Measurements from ENCODE around the gene WDR77. TPM values are rescaled to one million over a fixed set of nuclear protein-coding genes. Genes with fewer than 3 reads are reported as not detected.

Gene WDR77
- total and polyA plus RNA-seq, 2 of the 13 experiments (the other 11 are each of a cell fraction or from before 2014, with no cell fraction given): 90.6 to 108 TPM

DNA sequence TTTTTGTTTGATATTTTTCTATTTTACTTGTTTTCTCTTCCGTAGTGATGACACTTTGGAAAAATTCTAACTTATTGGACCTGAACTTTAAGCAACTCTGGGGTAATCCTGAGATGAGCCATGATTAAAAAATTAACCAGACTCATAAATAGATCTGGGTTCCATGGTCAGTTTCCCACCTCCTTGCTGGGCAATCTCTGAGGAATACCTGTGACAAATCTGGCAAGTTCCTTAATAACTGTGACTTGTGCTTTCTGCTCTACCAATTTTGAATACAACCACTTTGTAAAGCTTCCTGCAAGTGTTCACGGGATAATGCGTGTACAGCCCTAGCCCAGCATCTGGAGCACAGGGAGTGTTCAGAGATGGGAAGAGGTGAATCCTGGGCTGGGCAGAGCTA lies 24.8 kb downstream of the WDR77 start:
- POLR2A ChIA-PET: no interaction called here
- H3K4me1 ChIP-seq (ENCODE audit: insufficient read depth, low read length): peaks cover 55% of the 10 kb centered on the region
- FAIRE-seq (no peak), DNase-seq (ENCODE audit: low spot score) (no peak), ATAC-seq (no peak)
- H3K27ac ChIP-seq (ENCODE audit: extremely low read length, insufficient read depth, low read length): no peak overlapping the region
- no peaks in the 10 kb centered on the region for H3K79me2 ChIP-seq (ENCODE audit: insufficient read depth, low read length)
- TF ChIP-seq FIP1L1 (IDR thresholded peaks at IDR 0.05; ENCODE audit: borderline replicate concordance, insufficient read depth, low read depth, low read length) (no peak), FOSL1 (CRISPR knock-in tag; IDR thresholded peaks at IDR 0.05; ENCODE audit: borderline replicate concordance) (no peak), ZNF251 (CRISPR knock-in tag; IDR thresholded peaks at IDR 0.05) (no peak), HNF4A (CRISPR knock-in tag; IDR thresholded peaks at IDR 0.05) (no peak), SATB2 (CRISPR knock-in tag; IDR thresholded peaks at IDR 0.05) (no peak), CBFB (CRISPR knock-in tag; IDR thresholded peaks at IDR 0.05) (no peak)
- CTCF ChIA-PET (ENCODE audit: low intra/inter-chr PET ratio, low total read pairs): no interaction called here
- H3K27me3 ChIP-seq (ENCODE audit: control insufficient read depth in 1 of 2, insufficient read depth in 2 of 2, low read length in 2 of 2): no peaks in the 10 kb centered on the region
- H3K36me3 ChIP-seq (replicated peaks in 1 of 2; ENCODE audit: control insufficient read depth in 1 of 2, insufficient read depth in 2 of 2, low read length in 2 of 2): no peaks in the 10 kb centered on the region
- H3K9me3 ChIP-seq (ENCODE audit: low read length): no peaks in the 10 kb centered on the region
- BruUV-seq (replicated peaks): no TSS peak
- H4K20me1 ChIP-seq (ENCODE audit: insufficient read depth, low read length): no peaks in the 10 kb centered on the region
- in situ Hi-C loops (cut with HindIII; ENCODE audit: extremely low pct_ligation_motif_present, low pct_unique_long_range_greater_than_20kb) (no loop called here), intact Hi-C loops (cut with micrococcal nuclease; ENCODE audit: unreplicated experiment) (no loop called here)
- H3K4me2 ChIP-seq (ENCODE audit: low read depth, low read length): no peak overlapping the region
- WGBS (ENCODE audit: low lambda C conversion rate): 84% methylated on average over 3 of the region's 3 CpGs
- H3K9ac ChIP-seq (ENCODE audit: insufficient read depth, low read depth, low read length): no peak overlapping the region
- no peak overlapping the region for H2AFZ ChIP-seq (ENCODE audit: low read length)
- H3K4me3 ChIP-seq (replicated peaks in 1 of 3; ENCODE audit: insufficient read depth in 1 of 3, low read depth in 2 of 3, low read length in 3 of 3): no peak overlapping the region

DNA sequence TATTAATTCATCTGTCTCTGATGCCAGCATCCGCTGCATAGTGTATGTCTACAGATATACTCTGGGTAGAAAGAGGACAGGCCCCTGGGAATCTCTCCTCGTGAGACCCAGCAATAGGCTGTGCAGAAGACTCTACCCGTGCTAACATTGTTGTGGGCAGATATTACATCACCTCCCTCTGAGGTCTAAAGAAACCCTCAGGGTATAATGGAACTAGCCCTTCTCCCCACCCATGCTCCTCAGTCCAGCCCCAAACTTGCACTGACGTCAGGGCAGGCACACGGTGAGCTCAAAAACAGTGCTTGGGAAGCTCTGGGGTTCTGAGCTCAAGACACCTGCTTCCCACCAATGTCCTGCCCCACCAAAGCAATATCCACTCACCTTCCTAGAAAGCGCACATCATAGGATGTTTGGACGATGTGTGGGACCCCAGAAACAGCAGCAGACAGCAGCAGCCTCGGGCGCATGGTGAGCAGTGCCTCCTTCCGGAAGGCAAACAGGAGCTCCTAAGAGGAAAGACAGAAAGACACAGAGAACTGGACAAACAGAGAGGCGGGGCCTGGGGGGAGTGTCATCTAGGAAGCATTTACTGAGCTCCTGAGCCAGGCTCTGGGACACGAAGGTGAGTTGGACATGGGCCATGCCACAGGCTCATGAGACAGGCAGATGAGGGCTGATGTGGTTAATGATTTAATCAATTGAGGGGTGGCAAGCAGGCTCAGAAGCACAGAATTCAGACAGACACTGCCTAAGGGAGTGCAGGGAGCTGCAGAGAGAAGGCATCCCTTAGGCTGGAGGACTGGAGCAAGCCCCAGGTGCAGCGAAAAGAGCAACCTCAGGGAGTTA lies 26.3 kb downstream of the WDR77 start:
- Histone ChIP-seq H3K36me3 (replicated peaks in 1 of 2; ENCODE audit: control insufficient read depth in 1 of 2, insufficient read depth in 2 of 2, low read length in 2 of 2) (no peaks in the 10 kb centered on the region), H3K9me3 (ENCODE audit: low read length) (no peaks in the 10 kb centered on the region), H2AFZ (ENCODE audit: low read length) (no peak overlapping the region), H3K27ac (ENCODE audit: extremely low read length, insufficient read depth, low read length) (no peak overlapping the region), H3K9ac (ENCODE audit: insufficient read depth, low read depth, low read length) (peak overlapping the region; percentile 17; the same call in 1 of the 2 replicates), H3K4me2 (ENCODE audit: low read depth, low read length) (peak overlapping the region; percentile 79), H3K4me3 (replicated peaks in 1 of 3; ENCODE audit: insufficient read depth in 1 of 3, low read depth in 2 of 3, low read length in 3 of 3) (peak overlapping the region in 2 of 3 experiments; percentile 38 to 47; a peak in 2 of 6 replicates), H3K4me1 (ENCODE audit: insufficient read depth, low read length) (peaks cover 70% of the 10 kb centered on the region), H3K27me3 (ENCODE audit: control insufficient read depth in 1 of 2, insufficient read depth in 2 of 2, low read length in 2 of 2) (no peaks in the 10 kb centered on the region), H4K20me1 (ENCODE audit: insufficient read depth, low read length) (no peaks in the 10 kb centered on the region), H3K79me2 (ENCODE audit: insufficient read depth, low read length) (no peaks in the 10 kb centered on the region)
- DNase-seq (ENCODE audit: low spot score) (peak; percentile 88), ATAC-seq (peak; percentile 92), FAIRE-seq (peak; percentile 90)
- 12% methylated on average over 10 of the region's 13 CpGs for WGBS (ENCODE audit: low lambda C conversion rate)
- TSS peak; percentile 42 for BruUV-seq (replicated peaks)
- ChIA-PET CTCF (ENCODE audit: low intra/inter-chr PET ratio, low total read pairs) (no interaction called here), POLR2A (interaction anchor here (0.5 to 1.6 kb wide), 7 partner anchors 11 to 194 kb away, joined by 3 to 10 read pairs (median 5); partner anchors contain the start of genes ATP5PB and WDR77)
- intact Hi-C loops (cut with micrococcal nuclease; ENCODE audit: unreplicated experiment) (no loop called here), in situ Hi-C loops (cut with HindIII; ENCODE audit: extremely low pct_ligation_motif_present, low pct_unique_long_range_greater_than_20kb) (no loop called here)
- TF ChIP-seq ZNF577 (CRISPR knock-in tag; IDR thresholded peaks at IDR 0.05; ENCODE audit: borderline replicate concordance, low read depth) (no peak), PLRG1 (conservative IDR thresholded peaks at IDR 0.05) (no peak), NFE2L1 (CRISPR knock-in tag; IDR thresholded peaks at IDR 0.05; ENCODE audit: borderline replicate concordance) (no peak), ZNF557 (CRISPR knock-in tag; IDR thresholded peaks at IDR 0.05) (no peak), ZNF83 (CRISPR knock-in tag; IDR thresholded peaks at IDR 0.05; ENCODE audit: borderline replicate concordance) (no peak), ZNF326 (CRISPR knock-in tag; IDR thresholded peaks at IDR 0.05; ENCODE audit: borderline replicate concordance) (no peak)
- TF ChIP-seq, protein P1, sequence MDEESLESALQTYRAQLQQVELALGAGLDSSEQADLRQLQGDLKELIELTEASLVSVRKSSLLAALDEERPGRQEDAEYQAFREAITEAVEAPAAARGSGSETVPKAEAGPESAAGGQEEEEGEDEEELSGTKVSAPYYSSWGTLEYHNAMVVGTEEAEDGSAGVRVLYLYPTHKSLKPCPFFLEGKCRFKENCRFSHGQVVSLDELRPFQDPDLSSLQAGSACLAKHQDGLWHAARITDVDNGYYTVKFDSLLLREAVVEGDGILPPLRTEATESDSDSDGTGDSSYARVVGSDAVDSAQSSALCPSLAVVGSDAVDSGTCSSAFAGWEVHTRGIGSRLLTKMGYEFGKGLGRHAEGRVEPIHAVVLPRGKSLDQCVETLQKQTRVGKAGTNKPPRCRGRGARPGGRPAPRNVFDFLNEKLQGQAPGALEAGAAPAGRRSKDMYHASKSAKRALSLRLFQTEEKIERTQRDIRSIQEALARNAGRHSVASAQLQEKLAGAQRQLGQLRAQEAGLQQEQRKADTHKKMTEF (CRISPR knock-in tag; IDR thresholded peaks at IDR 0.05): peak; percentile 52; the same call in 1 of the 2 replicates
- TF ChIP-seq, protein P2, sequence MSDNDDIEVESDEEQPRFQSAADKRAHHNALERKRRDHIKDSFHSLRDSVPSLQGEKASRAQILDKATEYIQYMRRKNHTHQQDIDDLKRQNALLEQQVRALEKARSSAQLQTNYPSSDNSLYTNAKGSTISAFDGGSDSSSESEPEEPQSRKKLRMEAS (IDR thresholded peaks at IDR 0.05): peak; percentile 53; the same call in 1 of the 2 replicates
- TF ChIP-seq, protein P3, sequence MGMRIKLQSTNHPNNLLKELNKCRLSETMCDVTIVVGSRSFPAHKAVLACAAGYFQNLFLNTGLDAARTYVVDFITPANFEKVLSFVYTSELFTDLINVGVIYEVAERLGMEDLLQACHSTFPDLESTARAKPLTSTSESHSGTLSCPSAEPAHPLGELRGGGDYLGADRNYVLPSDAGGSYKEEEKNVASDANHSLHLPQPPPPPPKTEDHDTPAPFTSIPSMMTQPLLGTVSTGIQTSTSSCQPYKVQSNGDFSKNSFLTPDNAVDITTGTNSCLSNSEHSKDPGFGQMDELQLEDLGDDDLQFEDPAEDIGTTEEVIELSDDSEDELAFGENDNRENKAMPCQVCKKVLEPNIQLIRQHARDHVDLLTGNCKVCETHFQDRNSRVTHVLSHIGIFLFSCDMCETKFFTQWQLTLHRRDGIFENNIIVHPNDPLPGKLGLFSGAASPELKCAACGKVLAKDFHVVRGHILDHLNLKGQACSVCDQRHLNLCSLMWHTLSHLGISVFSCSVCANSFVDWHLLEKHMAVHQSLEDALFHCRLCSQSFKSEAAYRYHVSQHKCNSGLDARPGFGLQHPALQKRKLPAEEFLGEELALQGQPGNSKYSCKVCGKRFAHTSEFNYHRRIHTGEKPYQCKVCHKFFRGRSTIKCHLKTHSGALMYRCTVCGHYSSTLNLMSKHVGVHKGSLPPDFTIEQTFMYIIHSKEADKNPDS (CRISPR knock-in tag; IDR thresholded peaks at IDR 0.05): no peak

Measured in HepG2 (cell line).